GM12892 (cell line): ENCODE measurements around the gene NHERF2.

Source experiments
- DNase-seq: peaks from one replicate; pipeline ENCODE4 v3.0.0; 2011; ENCODE audit not compliant: insufficient read length
- FAIRE-seq: peaks from 2 replicates; lab custom pipeline; 2011; peaks lifted over from hg19 to GRCh38; lab: Jason Lieb, UNC
- POLR2A ChIP-seq: IDR thresholded peaks from 2 replicates; pipeline ENCODE4 v1.6.1; 2011; ENCODE audit warnings: low read depth, low read length, control low read depth
- POLR2AphosphoS5 ChIP-seq: IDR thresholded peaks from 2 replicates; pipeline ENCODE4 v1.6.1; 2011; ENCODE audit warnings: low read depth, low read length, control low read depth
- TAF1 ChIP-seq: IDR thresholded peaks from 2 replicates; pipeline ENCODE4 v1.6.1; 2011; ENCODE audit warnings: low read depth, mild to moderate bottlenecking, control low read depth, low read length, borderline replicate concordance

NHERF2 gene

GRCh38 chr16:2002406-2003230, 24.1 kb upstream of the NHERF2 start:
- DNase-seq (no peak), FAIRE-seq (no peak)
- peak; percentile 8; the same call in 1 of the 2 replicates for TF ChIP-seq POLR2AphosphoS5
- no peak for TF ChIP-seq POLR2A

GRCh38 chr16:2003231-2003826, 23.4 kb upstream of the NHERF2 start:
- FAIRE-seq (no peak), DNase-seq (no peak)
- TF ChIP-seq POLR2A = no peak
- 0 out of 2 replicates have a peak, but pooled peaks have one; percentile 2 for TF ChIP-seq POLR2AphosphoS5
- no peak for TF ChIP-seq TAF1

DNA sequence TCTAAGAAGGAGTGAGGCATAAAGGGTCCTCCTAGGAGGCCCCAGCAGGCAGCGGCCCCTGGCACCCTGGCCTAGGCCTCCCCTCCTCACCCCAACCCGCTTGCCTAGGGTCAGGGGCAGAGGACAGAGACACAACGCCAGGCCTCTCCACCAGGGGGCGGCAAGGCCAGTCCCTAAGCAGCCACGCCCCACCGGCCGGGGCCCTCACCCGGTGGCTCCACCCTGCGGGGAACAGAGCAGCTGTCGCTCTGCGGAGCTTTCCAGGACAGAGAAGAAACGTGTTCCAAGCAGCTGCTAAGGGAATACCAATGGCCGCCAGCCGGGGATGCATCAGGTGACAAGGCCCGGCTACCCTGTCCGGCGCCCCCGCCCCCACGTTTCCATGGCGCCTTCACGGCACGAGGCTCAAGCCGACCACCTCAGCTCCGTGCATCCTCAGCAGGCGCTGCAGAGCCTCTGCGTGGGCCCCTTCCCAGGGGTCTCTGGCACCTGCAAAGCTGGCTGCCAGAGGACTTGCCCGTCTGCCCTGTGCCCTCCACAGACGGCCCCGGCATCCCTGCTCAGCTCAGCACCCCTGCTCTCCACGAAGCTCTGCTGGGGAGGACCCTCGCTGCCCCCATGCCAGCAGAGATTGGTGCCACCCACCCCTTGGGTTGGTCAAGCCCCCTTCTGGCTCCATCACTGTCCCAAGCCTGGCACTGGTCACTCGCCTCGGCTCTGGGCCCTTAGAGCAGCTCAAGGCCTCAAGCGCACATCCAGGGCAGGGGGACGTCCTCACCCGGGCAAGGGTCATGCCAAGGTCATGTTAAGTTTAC, 22.7 kb upstream of the NHERF2 start:
- DNase-seq (peak; percentile 98), FAIRE-seq (peak; percentile 94)
- no peak for TF ChIP-seq POLR2A
- TF ChIP-seq POLR2AphosphoS5 = no peak

DNA sequence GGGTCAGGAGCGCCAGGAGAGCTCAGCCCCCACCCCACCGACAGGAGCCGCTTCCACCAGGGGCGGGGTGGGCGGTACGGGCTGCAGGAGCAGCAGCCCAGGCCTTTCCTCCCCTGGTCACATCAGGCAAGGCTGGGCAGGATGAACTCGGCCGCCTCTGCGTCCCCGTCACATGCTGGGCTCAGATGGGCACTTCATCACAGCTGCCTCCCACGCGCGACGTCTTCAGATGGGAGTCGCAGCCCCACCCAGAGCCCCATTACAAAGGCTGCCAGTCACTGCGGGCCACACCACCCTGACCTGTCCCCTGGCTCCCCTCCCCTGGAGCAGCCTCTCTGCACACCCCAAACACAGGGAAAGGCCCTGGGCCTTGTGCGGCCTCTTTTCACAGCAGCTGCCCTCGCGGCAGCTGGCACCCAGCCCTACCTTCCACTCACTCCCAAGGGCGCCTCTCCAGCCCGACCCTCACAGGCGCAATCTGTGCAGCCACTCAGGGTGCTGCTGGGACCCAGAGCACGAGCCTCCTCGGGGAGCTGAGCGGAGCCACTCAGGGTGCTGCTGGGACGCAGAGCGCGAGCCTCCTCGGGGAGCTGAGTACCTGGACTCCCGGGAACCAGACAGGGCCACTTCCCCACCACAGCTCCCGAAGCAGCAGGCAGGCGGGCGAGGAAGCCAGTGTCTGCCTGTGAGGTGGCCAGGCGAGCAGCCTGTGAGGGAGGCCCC, 21.7 kb upstream of the NHERF2 start:
- DNase-seq (no peak), FAIRE-seq (no peak)
- TF ChIP-seq POLR2A = no peak; the same call in 1 of the 2 replicates
- no peak for TF ChIP-seq TAF1
- no peak for TF ChIP-seq POLR2AphosphoS5

DNA sequence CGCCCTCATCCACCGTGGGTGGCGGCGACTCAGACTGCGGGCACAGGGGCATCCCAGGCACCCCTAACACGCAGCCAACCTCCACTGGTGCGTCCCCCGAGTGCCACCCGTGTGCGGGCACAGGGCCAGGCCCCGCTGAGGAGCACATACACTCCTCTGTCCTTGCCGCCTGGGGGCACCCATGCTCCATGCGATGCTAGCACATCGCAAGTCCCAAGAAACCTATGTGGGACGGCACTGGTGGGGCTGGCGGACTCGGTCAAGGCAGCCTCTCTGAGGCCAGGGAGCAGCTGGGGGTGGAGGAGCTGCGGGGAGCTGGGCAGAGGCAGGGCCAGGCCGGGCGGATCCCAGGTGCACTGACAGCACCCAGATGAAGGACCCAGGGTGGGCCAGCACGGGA, 21.1 kb upstream of the NHERF2 start:
- FAIRE-seq = no peak
- TF ChIP-seq POLR2AphosphoS5 (no peak), POLR2A (no peak), TAF1 (no peak)
- DNase-seq = no peak

DNA sequence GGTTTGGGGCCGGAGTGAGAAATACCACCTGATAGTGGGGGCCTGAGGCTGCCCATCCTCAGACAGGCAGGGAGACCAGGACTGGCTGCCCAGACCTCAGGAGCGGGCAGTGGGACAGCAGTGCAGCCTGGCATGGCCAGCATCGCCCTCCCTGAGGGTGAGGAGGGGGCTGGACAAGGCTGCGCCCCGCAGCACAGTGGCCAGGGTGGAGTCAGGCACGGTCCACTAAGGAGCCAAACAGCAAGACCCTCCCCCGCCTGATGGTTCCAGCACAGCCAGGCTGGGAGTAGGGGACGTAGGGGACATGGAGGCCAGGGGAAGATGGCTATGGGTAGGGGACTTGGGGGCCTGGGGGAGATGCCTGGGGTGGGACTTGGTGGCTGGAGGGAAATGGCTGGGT, 20.4 kb upstream of the NHERF2 start:
- FAIRE-seq (no peak), DNase-seq (no peak)

GRCh38 chr16:2007081-2007836, 19.4 kb upstream of the NHERF2 start:
- TF ChIP-seq POLR2AphosphoS5 (no peak), TAF1 (no peak), POLR2A (no peak)
- no peak for FAIRE-seq
- no peak for DNase-seq

More for the DNA sequence above, 20.4 kb upstream of the NHERF2 start:
- TF ChIP-seq POLR2A (no peak), POLR2AphosphoS5 (no peak), TAF1 (no peak)

- FAIRE-seq (no peak), DNase-seq (no peak)
- no peak for TF ChIP-seq POLR2AphosphoS5
- no peak for TF ChIP-seq TAF1
- TF ChIP-seq POLR2A = no peak
Observed at GRCh38 chr16:2008009-2008526, 18.6 kb upstream of the NHERF2 start.

GRCh38 chr16:2008631-2009163, 18.0 kb upstream of the NHERF2 start:
- FAIRE-seq (peak; percentile 58), DNase-seq (no peak)

DNA sequence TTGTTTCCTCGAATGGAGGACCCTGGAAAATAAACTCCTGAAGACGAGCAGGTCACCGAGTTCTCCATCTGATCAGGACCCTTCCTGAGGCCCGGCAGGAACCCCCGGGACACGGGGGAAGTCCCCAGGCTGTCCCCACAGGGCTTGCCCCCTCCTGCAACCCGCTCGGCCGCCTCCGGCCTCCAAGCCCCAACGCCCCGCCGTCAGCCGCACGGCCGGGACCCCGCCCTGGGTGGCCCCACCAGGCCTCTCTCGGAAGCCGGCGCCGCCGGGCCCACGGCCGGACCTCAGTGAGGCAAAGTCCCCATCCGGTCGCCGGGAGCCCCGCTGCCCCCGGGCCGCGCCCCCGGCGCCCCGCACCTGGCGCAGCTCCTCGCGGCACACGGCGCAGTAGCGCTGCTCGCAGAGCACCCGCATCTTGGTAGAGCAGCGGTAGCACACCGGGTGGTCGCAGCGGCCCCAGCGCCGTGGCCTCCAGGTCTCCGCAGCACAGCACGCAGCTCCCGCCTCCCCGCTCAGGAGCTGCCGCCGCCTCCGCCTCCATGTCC, 17.5 kb upstream of the NHERF2 start:
- FAIRE-seq (no peak), DNase-seq (peak; percentile 61)
- TF ChIP-seq POLR2A (no peak), POLR2AphosphoS5 (no peak; the same call in 1 of the 2 replicates), TAF1 (no peak)

More at GRCh38 chr16:2008631-2009163, 18.0 kb upstream of the NHERF2 start:
- no peak for TF ChIP-seq POLR2AphosphoS5
- TF ChIP-seq POLR2A = no peak
- no peak for TF ChIP-seq TAF1
